Measurements from ENCODE around the gene BLACAT1. TPM values are rescaled to one million over a fixed set of nuclear protein-coding genes. Genes with fewer than 3 reads are reported as not detected.
A peak's percentile ranks its signal among the peaks of the same experiment; 100 is the strongest.
"Not testable (repeated sequence)": the region's sequence is repeated elsewhere in the genome, so short reads cannot be mapped to it uniquely, and the experiment has no call there.

BLACAT1 gene
- total RNA-seq, 2 donors from 2014 or later: not detected

GRCh38 chr1:205478985-205479384, 23.1 kb upstream of the BLACAT1 start:
- H3K27me3 Mint-ChIP-seq: peaks cover 7 to 13% of the 10 kb centered on the region in 2 donors

GRCh38 chr1:205477759-205478247, 22.0 kb upstream of the BLACAT1 start:
- Mint-ChIP-seq H3K9me3 (peaks cover 6% of the 10 kb centered on the region), H3K4me3 (peak overlapping the region; percentile 18), H3K36me3 (peaks cover 13% of the 10 kb centered on the region), H3K4me1 (ENCODE audit: low read depth in 2 of 2) (peaks cover 40 to 43% of the 10 kb centered on the region in 2 donors), H3K27ac (no peak overlapping the region), H3K27me3 (peaks cover 6 to 9% of the 10 kb centered on the region in 2 donors)
- DNase-seq (ENCODE audit: low spot score) (no peak), ATAC-seq (no peak)

More at GRCh38 chr1:205478985-205479384, 23.1 kb upstream of the BLACAT1 start:
- ATAC-seq; H3K9me3 Mint-ChIP-seq; H3K27ac Mint-ChIP-seq; DNase-seq (ENCODE audit: low spot score): not testable (repeated sequence)
- Mint-ChIP-seq H3K36me3 (peaks cover 13% of the 10 kb centered on the region), H3K4me1 (ENCODE audit: low read depth in 2 of 2) (peaks cover 47 to 52% of the 10 kb centered on the region in 2 donors), H3K4me3 (peak overlapping the region; percentile 77)

GRCh38 chr1:205477121-205477758, 21.4 kb upstream of the BLACAT1 start:
- DNase-seq (ENCODE audit: low spot score): no peak

GRCh38 chr1:205476648-205477047, 20.8 kb upstream of the BLACAT1 start:
- H3K27ac Mint-ChIP-seq: peak overlapping the region in 1 of 2 donors; percentile 23

More at GRCh38 chr1:205477121-205477758, 21.4 kb upstream of the BLACAT1 start:
- peaks cover 6% of the 10 kb centered on the region for H3K9me3 Mint-ChIP-seq
- H3K27me3 Mint-ChIP-seq: peaks cover 12 to 14% of the 10 kb centered on the region in 2 donors
- no peak for ATAC-seq
- peaks cover 13% of the 10 kb centered on the region for H3K36me3 Mint-ChIP-seq
- H3K4me3 Mint-ChIP-seq: no peak overlapping the region
- peaks cover 43 to 47% of the 10 kb centered on the region in 2 donors for H3K4me1 Mint-ChIP-seq (ENCODE audit: low read depth in 2 of 2)
- H3K27ac Mint-ChIP-seq: peak overlapping the region in 1 of 2 donors; percentile 23

GRCh38 chr1:205475855-205476254, 20.0 kb upstream of the BLACAT1 start:
- no peak overlapping the region for H3K4me3 Mint-ChIP-seq
- ATAC-seq (no peak), DNase-seq (ENCODE audit: low spot score) (no peak)
- peaks cover 29 to 35% of the 10 kb centered on the region in 2 donors for H3K4me1 Mint-ChIP-seq (ENCODE audit: low read depth in 2 of 2)
- peaks cover 13% of the 10 kb centered on the region for H3K36me3 Mint-ChIP-seq
- H3K27me3 Mint-ChIP-seq: peaks cover 15 to 21% of the 10 kb centered on the region in 2 donors
- H3K9me3 Mint-ChIP-seq: peaks cover 6% of the 10 kb centered on the region
- H3K27ac Mint-ChIP-seq: no peak overlapping the region

More at GRCh38 chr1:205476648-205477047, 20.8 kb upstream of the BLACAT1 start:
- Mint-ChIP-seq H3K27me3 (peaks cover 15 to 18% of the 10 kb centered on the region in 2 donors), H3K4me1 (ENCODE audit: low read depth in 2 of 2) (peaks cover 37 to 41% of the 10 kb centered on the region in 2 donors), H3K9me3 (peaks cover 6% of the 10 kb centered on the region), H3K4me3 (no peak overlapping the region), H3K36me3 (peaks cover 13% of the 10 kb centered on the region)
- DNase-seq (ENCODE audit: low spot score) (no peak), ATAC-seq (no peak)

- Mint-ChIP-seq H3K4me3 (no peak overlapping the region), H3K4me1 (ENCODE audit: low read depth in 2 of 2) (peaks cover 16 to 22% of the 10 kb centered on the region in 2 donors), H3K27me3 (peaks cover 15 to 21% of the 10 kb centered on the region in 2 donors), H3K27ac (peak overlapping the region; percentile 22 to 34), H3K36me3 (peaks cover 13% of the 10 kb centered on the region), H3K9me3 (peaks cover 6% of the 10 kb centered on the region)
- DNase-seq (ENCODE audit: low spot score) (no peak), ATAC-seq (no peak)
Measured at GRCh38 chr1:205474571-205474970, 18.7 kb upstream of the BLACAT1 start.

GRCh38 chr1:205473966-205474365, 18.1 kb upstream of the BLACAT1 start:
- H3K4me1 Mint-ChIP-seq (ENCODE audit: low read depth in 2 of 2): peaks cover 10 to 17% of the 10 kb centered on the region in 2 donors
- H3K36me3 Mint-ChIP-seq: peaks cover 13% of the 10 kb centered on the region
- no peak overlapping the region for H3K27ac Mint-ChIP-seq
- ATAC-seq (no peak), DNase-seq (ENCODE audit: low spot score) (no peak)
- H3K27me3 Mint-ChIP-seq: peaks cover 15 to 21% of the 10 kb centered on the region in 2 donors
- peaks cover 6% of the 10 kb centered on the region for H3K9me3 Mint-ChIP-seq
- no peak overlapping the region for H3K4me3 Mint-ChIP-seq

GRCh38 chr1:205473475-205473874, 17.6 kb upstream of the BLACAT1 start:
- Mint-ChIP-seq H3K9me3 (peaks cover 6% of the 10 kb centered on the region), H3K4me1 (ENCODE audit: low read depth in 2 of 2) (peaks cover 10 to 17% of the 10 kb centered on the region in 2 donors), H3K27ac (no peak overlapping the region), H3K36me3 (peaks cover 13% of the 10 kb centered on the region), H3K4me3 (no peak overlapping the region), H3K27me3 (peaks cover 15 to 21% of the 10 kb centered on the region in 2 donors)
- ATAC-seq: no peak
- no peak for DNase-seq (ENCODE audit: low spot score)

- Mint-ChIP-seq H3K27me3 (peaks cover 17 to 21% of the 10 kb centered on the region in 2 donors), H3K4me1 (ENCODE audit: low read depth in 2 of 2) (peaks cover 10 to 16% of the 10 kb centered on the region in 2 donors), H3K36me3 (peaks cover 13% of the 10 kb centered on the region), H3K27ac (no peak overlapping the region), H3K9me3 (peaks cover 6% of the 10 kb centered on the region), H3K4me3 (no peak overlapping the region)
- ATAC-seq (no peak), DNase-seq (ENCODE audit: low spot score) (no peak)
Measured at GRCh38 chr1:205472737-205473441, 17.0 kb upstream of the BLACAT1 start.

GRCh38 chr1:205470131-205470530, 14.3 kb upstream of the BLACAT1 start:
- Mint-ChIP-seq H3K36me3 (peaks cover 7% of the 10 kb centered on the region), H3K27ac (no peak overlapping the region), H3K9me3 (peaks cover 5% of the 10 kb centered on the region), H3K27me3 (peaks cover 21 to 28% of the 10 kb centered on the region in 2 donors), H3K4me1 (ENCODE audit: low read depth in 2 of 2) (peaks cover 5 to 16% of the 10 kb centered on the region in 2 donors), H3K4me3 (no peak overlapping the region)
- ATAC-seq (no peak), DNase-seq (ENCODE audit: low spot score) (no peak)

- no peak for DNase-seq (ENCODE audit: low spot score)
- Mint-ChIP-seq H3K4me3 (no peak overlapping the region), H3K9me3 (no peaks in the 10 kb centered on the region), H3K27me3 (peaks cover 4 to 14% of the 10 kb centered on the region in 2 donors), H3K36me3 (no peaks in the 10 kb centered on the region), H3K4me1 (ENCODE audit: low read depth in 2 of 2) (peaks cover 0 to 4% of the 10 kb centered on the region in 2 donors), H3K27ac (no peak overlapping the region)
- no peak for ATAC-seq
Measured at GRCh38 chr1:205466595-205467220, 10.9 kb upstream of the BLACAT1 start.

- Mint-ChIP-seq H3K36me3 (no peaks in the 10 kb centered on the region), H3K27me3 (peaks cover under 1 to 16% of the 10 kb centered on the region in 2 donors), H3K4me1 (ENCODE audit: low read depth in 2 of 2) (peaks cover 0 to 4% of the 10 kb centered on the region in 2 donors), H3K9me3 (no peaks in the 10 kb centered on the region), H3K27ac (no peak overlapping the region), H3K4me3 (no peak overlapping the region)
- ATAC-seq (no peak), DNase-seq (ENCODE audit: low spot score) (no peak)
Measured at GRCh38 chr1:205465392-205465791, 9.5 kb upstream of the BLACAT1 start.

- peaks cover 35 to 50% of the 10 kb centered on the region in 2 donors for H3K27me3 Mint-ChIP-seq
- H3K4me3 Mint-ChIP-seq: no peak overlapping the region
- H3K4me1 Mint-ChIP-seq (ENCODE audit: low read depth in 2 of 2): peaks cover 11 to 16% of the 10 kb centered on the region in 2 donors
- DNase-seq (ENCODE audit: low spot score): no peak
- no peak overlapping the region for H3K27ac Mint-ChIP-seq
- ATAC-seq: no peak
- H3K36me3 Mint-ChIP-seq: no peaks in the 10 kb centered on the region
- H3K9me3 Mint-ChIP-seq: no peaks in the 10 kb centered on the region
Measured at GRCh38 chr1:205458777-205459566, 3.1 kb upstream of the BLACAT1 start.

Data from natural killer cell treated with Interleukin-12 subunit alpha and Interleukin-12 subunit beta and Interleukin-15 and Interleukin-18, amount 100 ng/mL, for 72 hours (primary cell).